A172 (cell line): ENCODE measurements around the gene CALR3. TPM values are rescaled to one million over a fixed set of nuclear protein-coding genes. Genes with fewer than 3 reads are reported as not detected.

Source experiments
- DNase-seq: peaks from one replicate; pipeline ENCODE4 v3.0.0-alpha.2; 2015; ENCODE audit warnings: low spot score
- total RNA-seq: library from RNA; depleted of rRNA; stranded (reverse); fragments of >200 nt; shearing (Covaris generic); gene quantifications from 2 replicates; pipeline ENCODE4 v1.2.3, GENCODE V29; 2014; rRNA removed

Gene CALR3
- total RNA-seq, 1 experiment from 2014 or later, result not detected

GRCh38 chr19:16429759-16430091 is 66.2 kb downstream of the CALR3 start:
- DNase-seq, result no peak

GRCh38 chr19:16429066-16429758 is 66.8 kb downstream of the CALR3 start:
- DNase-seq, result no peak

Other genes starting within 250 kb of the CALR3 start
- gene KLF2, start 171.3 kb downstream of the CALR3 start, total RNA-seq, result 3.4 and 10.2 TPM in 2 replicates
- gene EPS15L1, start 24.2 kb downstream of the CALR3 start, total RNA-seq, result 9.4 and 12.3 TPM in 2 replicates
- 3.4 and 4.2 TPM in 2 replicates for gene C19orf44, start 227 bp upstream of the CALR3 start, total RNA-seq
- gene CHERP, start 46.3 kb upstream of the CALR3 start, total RNA-seq, result 2.9 and 3.3 TPM in 2 replicates
- 29.1 TPM in 2 replicates for gene SLC35E1, start 76.2 kb upstream of the CALR3 start, total RNA-seq
- gene MED26, start 132.0 kb upstream of the CALR3 start, total RNA-seq, result 8.5 and 10.0 TPM in 2 replicates
- gene SMIM7, start 164.0 kb upstream of the CALR3 start, total RNA-seq, result 132 and 134 TPM in 2 replicates
- 7.3 and 10.2 TPM in 2 replicates for gene TMEM38A, start 165.0 kb upstream of the CALR3 start, total RNA-seq
- gene NWD1, start 223.7 kb upstream of the CALR3 start, total RNA-seq, result 0.09 TPM in 1 of 2 replicates, not detected in the other